WTC11 (cell line): ENCODE data around the gene CFAP99. TPM values are rescaled to one million over a fixed set of nuclear protein-coding genes. Genes with fewer than 3 reads are reported as not detected.
"Not testable (repeated sequence)": the region's sequence is repeated elsewhere in the genome, so short reads cannot be mapped to it uniquely, and the experiment has no call there.

Experiments
- ATAC-seq: fragments of 200-7000 bp; cut with Tn5 transposase; 2 replicates; pipeline ENCODE4 v1.10.0; 2021; ENCODE audit warnings: mild to moderate bottlenecking, moderate library complexity
- CTCF ChIA-PET: fragments of 300-600 bp; sonication (Branson Sonifier 250); formaldehyde crosslinking; loops from one replicate; lab custom pipeline; 2021; ENCODE audit warnings: antibody characterized with exemption; lab: Charles Lee
- POLR2A ChIA-PET: fragments of 350-600 bp; sonication (Branson Sonifier 250); formaldehyde crosslinking; loops from one replicate; lab custom pipeline; 2021; ENCODE audit warnings: antibody characterized with exemption; lab: Charles Lee
- DNase-seq: peaks from one replicate; pipeline ENCODE4 v3.0.0; 2021; ENCODE audit warnings: low spot score
- H3K27ac Mint-ChIP-seq: 2 replicates; pipeline ENCODE4 v1.8.0; 2021; ENCODE audit warnings: mixed read lengths
- H3K27me3 Mint-ChIP-seq: 2 replicates; pipeline ENCODE4 v1.8.0; 2021; ENCODE audit warnings: low read depth, mild to moderate bottlenecking, moderate library complexity, mixed read lengths
- H3K36me3 Mint-ChIP-seq: 2 replicates; pipeline ENCODE4 v1.8.0; 2021; ENCODE audit warnings: mixed read lengths
- H3K4me1 Mint-ChIP-seq: 2 replicates; pipeline ENCODE4 v1.8.0; 2022; ENCODE audit warnings: mixed read lengths
- H3K4me3 Mint-ChIP-seq: 2 replicates; pipeline ENCODE4 v1.8.0; 2021; ENCODE audit warnings: mild to moderate bottlenecking, moderate library complexity, mixed read lengths
- H3K9me3 Mint-ChIP-seq: 2 replicates; pipeline ENCODE4 v1.8.0; 2021; ENCODE audit warnings: mixed read lengths
- ELF4 ChIP-seq: sonication (generic); formaldehyde crosslinking; IDR thresholded peaks from 2 replicates; pipeline ENCODE4 v1.8.1; 2022; ENCODE audit warnings: low read depth, mild to moderate bottlenecking, moderate library complexity, missing genetic modification reagents
- ESRRA ChIP-seq: sonication (generic); formaldehyde crosslinking; IDR thresholded peaks from 2 replicates; pipeline ENCODE4 v1.8.1; 2022; ENCODE audit warnings: mild to moderate bottlenecking, missing genetic modification reagents, borderline replicate concordance
- FOXJ3 ChIP-seq: sonication (generic); formaldehyde crosslinking; IDR thresholded peaks from 2 replicates; pipeline ENCODE4 v1.9.0; 2021; ENCODE audit warnings: missing genetic modification reagents, mild to moderate bottlenecking, borderline replicate concordance
- GRHL2 ChIP-seq: fragments of 250-450 bp; sonication (Bioruptor Pico); IDR thresholded peaks from 2 replicates; pipeline ENCODE4 v1.8.0; 2022; ENCODE audit warnings: mild to moderate bottlenecking, moderate library complexity; ENCODE audit not compliant: insufficient replicate concordance, severe bottlenecking
- IRF2 ChIP-seq: sonication (generic); formaldehyde crosslinking; IDR thresholded peaks from 2 replicates; pipeline ENCODE4 v1.8.0; 2022; ENCODE audit warnings: low read depth, missing genetic modification reagents, borderline replicate concordance
- MYBL2 ChIP-seq: sonication (generic); formaldehyde crosslinking; IDR thresholded peaks from 2 replicates; pipeline ENCODE4 v1.8.1; 2023; ENCODE audit warnings: mild to moderate bottlenecking, moderate library complexity, missing genetic modification reagents
- total RNA-seq: library from RNA; stranded (reverse); gene quantifications from 3 replicates; pipeline ENCODE4 v1.2.3, GENCODE V29; 2021
- TF ChIP-seq, protein P1 (sequence below): sonication (generic); formaldehyde crosslinking; IDR thresholded peaks from 2 replicates; pipeline ENCODE4 v1.8.0; 2023; ENCODE audit warnings: mild to moderate bottlenecking, missing genetic modification reagents
- TF ChIP-seq, protein P2 (sequence below): sonication (generic); formaldehyde crosslinking; IDR thresholded peaks from 2 replicates; pipeline ENCODE4 v1.8.1; 2023; ENCODE audit warnings: mild to moderate bottlenecking, missing genetic modification reagents, moderate library complexity
- TF ChIP-seq, protein P3 (sequence below): sonication (generic); formaldehyde crosslinking; IDR thresholded peaks from 2 replicates; pipeline ENCODE4 v1.8.0; 2022; ENCODE audit warnings: mild to moderate bottlenecking, missing genetic modification reagents
- TF ChIP-seq, protein P4 (sequence below): fragments of 250-450 bp; sonication (Bioruptor Pico); conservative IDR thresholded peaks from 2 replicates; pipeline ENCODE4 v1.9.0; 2021; ENCODE audit warnings: mild to moderate bottlenecking
- TF ChIP-seq, protein P5 (sequence below): fragments of 250-450 bp; sonication (Bioruptor Pico); IDR thresholded peaks from 2 replicates; pipeline ENCODE4 v1.9.0; 2021; ENCODE audit warnings: mild to moderate bottlenecking
- TF ChIP-seq, protein P6 (sequence below): fragments of 250-450 bp; sonication (Bioruptor Pico); IDR thresholded peaks from 2 replicates; pipeline ENCODE4 v1.9.0; 2021; ENCODE audit warnings: mild to moderate bottlenecking

CFAP99 gene
- total RNA-seq, 1 experiment from 2014 or later = not detected

DNA sequence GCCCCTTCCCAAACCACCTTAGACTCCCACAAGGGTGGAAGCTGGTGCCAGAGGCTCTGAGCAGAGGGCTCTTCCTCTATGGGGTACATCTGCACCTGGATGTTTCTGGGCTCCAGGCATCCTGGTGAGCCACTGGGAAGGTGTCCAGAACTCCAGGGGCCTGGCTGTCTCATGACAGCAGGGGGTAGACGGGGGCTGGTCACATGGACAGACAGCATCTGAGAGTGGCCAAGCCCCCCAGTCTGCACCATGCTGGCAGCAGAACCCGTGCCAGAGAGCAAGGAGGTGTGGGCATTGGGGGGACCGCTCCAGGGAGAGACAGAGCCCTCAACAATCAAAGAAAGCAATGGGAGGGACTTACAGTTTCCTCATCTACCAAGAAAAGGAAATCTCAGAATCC lies 39.9 kb upstream of the CFAP99 start (continued):
- TF ChIP-seq, protein P1, sequence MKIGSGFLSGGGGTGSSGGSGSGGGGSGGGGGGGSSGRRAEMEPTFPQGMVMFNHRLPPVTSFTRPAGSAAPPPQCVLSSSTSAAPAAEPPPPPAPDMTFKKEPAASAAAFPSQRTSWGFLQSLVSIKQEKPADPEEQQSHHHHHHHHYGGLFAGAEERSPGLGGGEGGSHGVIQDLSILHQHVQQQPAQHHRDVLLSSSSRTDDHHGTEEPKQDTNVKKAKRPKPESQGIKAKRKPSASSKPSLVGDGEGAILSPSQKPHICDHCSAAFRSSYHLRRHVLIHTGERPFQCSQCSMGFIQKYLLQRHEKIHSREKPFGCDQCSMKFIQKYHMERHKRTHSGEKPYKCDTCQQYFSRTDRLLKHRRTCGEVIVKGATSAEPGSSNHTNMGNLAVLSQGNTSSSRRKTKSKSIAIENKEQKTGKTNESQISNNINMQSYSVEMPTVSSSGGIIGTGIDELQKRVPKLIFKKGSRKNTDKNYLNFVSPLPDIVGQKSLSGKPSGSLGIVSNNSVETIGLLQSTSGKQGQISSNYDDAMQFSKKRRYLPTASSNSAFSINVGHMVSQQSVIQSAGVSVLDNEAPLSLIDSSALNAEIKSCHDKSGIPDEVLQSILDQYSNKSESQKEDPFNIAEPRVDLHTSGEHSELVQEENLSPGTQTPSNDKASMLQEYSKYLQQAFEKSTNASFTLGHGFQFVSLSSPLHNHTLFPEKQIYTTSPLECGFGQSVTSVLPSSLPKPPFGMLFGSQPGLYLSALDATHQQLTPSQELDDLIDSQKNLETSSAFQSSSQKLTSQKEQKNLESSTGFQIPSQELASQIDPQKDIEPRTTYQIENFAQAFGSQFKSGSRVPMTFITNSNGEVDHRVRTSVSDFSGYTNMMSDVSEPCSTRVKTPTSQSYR (CRISPR knock-in tag) = no peak
- no peak for TF ChIP-seq ESRRA (CRISPR knock-in tag)
- TF ChIP-seq, all 79 proteins: peak for 0

DNA sequence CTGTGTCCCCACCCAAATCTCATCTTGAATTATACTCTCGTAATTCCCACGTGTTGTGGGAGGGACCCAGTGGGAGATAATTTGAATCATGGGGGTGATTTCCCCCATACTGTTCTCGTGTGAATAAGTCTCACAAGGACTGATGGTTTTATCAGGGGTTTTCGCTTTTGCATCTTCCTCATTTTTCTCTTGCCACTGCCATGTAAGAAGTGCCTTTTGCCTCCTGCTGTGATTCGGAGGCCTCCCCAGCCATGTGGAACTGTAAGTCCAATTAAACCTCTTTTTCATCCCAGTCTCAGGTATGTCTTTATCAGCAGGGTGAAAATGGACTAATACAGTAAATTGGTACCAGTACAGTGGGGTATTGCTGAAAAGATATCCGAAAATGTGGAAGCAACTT lies 38.2 kb upstream of the CFAP99 start:
- H3K27me3 Mint-ChIP-seq, POLR2A ChIA-PET, H3K4me3 Mint-ChIP-seq, ATAC-seq, H3K27ac Mint-ChIP-seq, DNase-seq, CTCF ChIA-PET, H3K36me3 Mint-ChIP-seq, H3K4me1 Mint-ChIP-seq: not testable (repeated sequence)
- peaks cover 12% of the 10 kb centered on the region for H3K9me3 Mint-ChIP-seq

DNA sequence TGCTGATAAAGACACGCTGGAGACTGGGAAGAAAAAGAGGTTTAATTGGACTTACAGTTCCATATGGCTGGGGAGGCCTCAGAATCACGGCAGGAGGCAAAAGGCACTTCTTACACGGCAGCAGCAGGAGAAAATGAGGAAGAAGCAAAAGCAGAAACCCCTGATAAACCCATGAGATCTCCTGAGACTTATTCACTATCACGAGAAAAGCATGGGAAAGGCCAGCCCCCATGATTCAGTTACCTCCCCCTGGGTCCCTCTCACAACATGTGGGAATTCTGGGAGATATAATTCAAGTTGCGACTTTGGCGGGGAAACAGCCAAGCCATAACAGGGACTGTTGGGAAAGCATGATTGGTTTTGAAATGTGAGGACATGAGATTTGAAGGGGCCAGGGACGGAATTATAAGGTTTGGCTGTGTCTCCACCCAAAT lies 36.0 kb upstream of the CFAP99 start:
- H3K9me3 Mint-ChIP-seq = peaks cover 12% of the 10 kb centered on the region
- CTCF ChIA-PET, H3K27ac Mint-ChIP-seq, H3K4me3 Mint-ChIP-seq, H3K4me1 Mint-ChIP-seq, ATAC-seq, H3K36me3 Mint-ChIP-seq, H3K27me3 Mint-ChIP-seq, POLR2A ChIA-PET, DNase-seq: not testable (repeated sequence)

DNA sequence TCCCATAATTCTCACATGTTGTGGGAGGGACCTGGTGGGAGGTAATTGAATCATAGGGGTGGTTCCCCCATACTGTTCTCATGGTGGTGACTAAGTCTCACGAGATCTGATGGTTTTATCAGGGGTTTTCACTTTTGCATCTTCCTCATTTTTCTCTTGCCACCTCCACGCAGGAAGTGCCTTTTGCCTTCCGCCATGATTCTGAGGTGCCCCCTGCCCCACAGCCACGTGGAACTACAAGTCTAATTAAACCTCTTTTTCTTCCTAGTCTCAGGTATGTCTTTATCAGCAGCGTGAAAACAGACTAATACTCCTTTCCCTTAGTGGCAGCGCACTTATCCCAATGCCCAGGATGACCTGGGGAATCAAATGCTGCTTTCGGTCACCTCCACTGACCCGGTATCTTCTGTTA lies 35.5 kb upstream of the CFAP99 start:
- H3K4me1 Mint-ChIP-seq, H3K27me3 Mint-ChIP-seq, H3K36me3 Mint-ChIP-seq, DNase-seq, H3K4me3 Mint-ChIP-seq, H3K27ac Mint-ChIP-seq, ATAC-seq, POLR2A ChIA-PET, CTCF ChIA-PET: not testable (repeated sequence)
- H3K9me3 Mint-ChIP-seq = peaks cover 12% of the 10 kb centered on the region

DNA sequence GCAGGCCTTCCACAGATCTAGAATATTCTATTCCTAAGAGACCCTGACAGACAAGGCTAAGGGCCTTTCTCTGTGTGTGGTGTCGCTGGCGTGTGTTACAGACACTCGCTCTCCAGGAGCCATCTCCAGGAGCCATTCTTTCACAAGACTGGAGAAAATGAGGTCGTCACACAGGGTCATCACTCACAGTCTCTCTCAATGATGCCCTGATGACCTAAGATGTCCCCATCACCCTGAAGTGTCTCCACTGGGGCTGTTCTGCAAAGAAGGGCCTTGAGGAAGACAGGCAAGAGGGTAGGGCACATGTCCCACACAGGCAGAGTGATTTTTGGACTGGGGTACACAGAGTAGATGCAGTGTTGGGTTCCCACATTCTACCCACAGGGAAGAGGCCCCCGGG lies 35.0 kb upstream of the CFAP99 start:
- Mint-ChIP-seq H3K27me3 (no peaks in the 10 kb centered on the region; the same call in 1 of the 2 replicates), H3K4me3 (no peak overlapping the region), H3K9me3 (peaks cover 12% of the 10 kb centered on the region), H3K4me1 (peaks cover 4% of the 10 kb centered on the region; the same call in 1 of the 2 replicates), H3K36me3 (peaks cover 7% of the 10 kb centered on the region; the same call in 1 of the 2 replicates), H3K27ac (no peak overlapping the region)
- DNase-seq = no peak
- ChIA-PET POLR2A (no interaction called here), CTCF (no interaction called here)
- ATAC-seq = no peak
- TF ChIP-seq, protein P2, sequence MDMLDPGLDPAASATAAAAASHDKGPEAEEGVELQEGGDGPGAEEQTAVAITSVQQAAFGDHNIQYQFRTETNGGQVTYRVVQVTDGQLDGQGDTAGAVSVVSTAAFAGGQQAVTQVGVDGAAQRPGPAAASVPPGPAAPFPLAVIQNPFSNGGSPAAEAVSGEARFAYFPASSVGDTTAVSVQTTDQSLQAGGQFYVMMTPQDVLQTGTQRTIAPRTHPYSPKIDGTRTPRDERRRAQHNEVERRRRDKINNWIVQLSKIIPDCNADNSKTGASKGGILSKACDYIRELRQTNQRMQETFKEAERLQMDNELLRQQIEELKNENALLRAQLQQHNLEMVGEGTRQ (CRISPR knock-in tag) = no peak
- TF ChIP-seq, protein P3, sequence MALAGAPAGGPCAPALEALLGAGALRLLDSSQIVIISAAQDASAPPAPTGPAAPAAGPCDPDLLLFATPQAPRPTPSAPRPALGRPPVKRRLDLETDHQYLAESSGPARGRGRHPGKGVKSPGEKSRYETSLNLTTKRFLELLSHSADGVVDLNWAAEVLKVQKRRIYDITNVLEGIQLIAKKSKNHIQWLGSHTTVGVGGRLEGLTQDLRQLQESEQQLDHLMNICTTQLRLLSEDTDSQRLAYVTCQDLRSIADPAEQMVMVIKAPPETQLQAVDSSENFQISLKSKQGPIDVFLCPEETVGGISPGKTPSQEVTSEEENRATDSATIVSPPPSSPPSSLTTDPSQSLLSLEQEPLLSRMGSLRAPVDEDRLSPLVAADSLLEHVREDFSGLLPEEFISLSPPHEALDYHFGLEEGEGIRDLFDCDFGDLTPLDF = no peak
- TF ChIP-seq, protein P4, sequence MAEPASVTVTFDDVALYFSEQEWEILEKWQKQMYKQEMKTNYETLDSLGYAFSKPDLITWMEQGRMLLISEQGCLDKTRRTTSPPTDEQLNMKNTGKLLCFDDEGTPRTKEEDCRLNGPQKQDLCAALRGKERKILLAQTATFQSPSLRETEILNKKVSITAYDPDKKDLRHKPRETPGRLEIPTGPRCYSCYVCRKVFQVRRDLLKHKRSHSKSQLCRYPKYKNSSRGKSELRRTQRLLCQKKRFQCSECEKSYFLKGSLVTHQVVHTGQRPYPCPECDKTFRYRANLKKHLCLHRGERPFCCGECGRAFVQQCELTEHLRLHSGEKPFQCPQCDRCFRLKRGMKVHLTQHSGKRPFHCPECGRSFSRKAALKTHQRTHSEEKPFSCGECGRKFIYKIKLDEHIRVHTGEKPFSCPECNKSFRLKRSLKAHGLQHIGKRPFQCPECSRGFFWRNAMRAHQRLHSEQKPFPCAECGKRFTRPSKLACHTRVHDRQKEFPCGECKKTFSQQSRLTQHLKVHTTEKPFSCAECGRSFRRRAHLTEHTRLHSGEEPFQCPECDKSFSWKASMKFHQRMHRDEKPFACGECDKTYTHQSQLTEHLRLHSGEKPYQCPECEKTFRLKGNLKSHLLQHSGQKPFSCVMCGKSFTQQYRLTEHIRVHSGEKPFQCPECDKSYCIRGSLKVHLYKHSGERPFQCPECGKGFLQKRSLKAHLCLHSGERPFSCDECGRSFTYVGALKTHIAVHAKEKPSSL (CRISPR knock-in tag) = no peak
- TF ChIP-seq IRF2 (CRISPR knock-in tag) (no peak), ELF4 (CRISPR knock-in tag) (no peak), FOXJ3 (CRISPR knock-in tag) (no peak), GRHL2 (CRISPR knock-in tag) (no peak), MYBL2 (CRISPR knock-in tag) (no peak)
- TF ChIP-seq, protein P5, sequence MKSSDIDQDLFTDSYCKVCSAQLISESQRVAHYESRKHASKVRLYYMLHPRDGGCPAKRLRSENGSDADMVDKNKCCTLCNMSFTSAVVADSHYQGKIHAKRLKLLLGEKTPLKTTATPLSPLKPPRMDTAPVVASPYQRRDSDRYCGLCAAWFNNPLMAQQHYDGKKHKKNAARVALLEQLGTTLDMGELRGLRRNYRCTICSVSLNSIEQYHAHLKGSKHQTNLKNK (CRISPR knock-in tag) = no peak
- TF ChIP-seq, protein P1 (CRISPR knock-in tag) = no peak
- TF ChIP-seq, protein P6, sequence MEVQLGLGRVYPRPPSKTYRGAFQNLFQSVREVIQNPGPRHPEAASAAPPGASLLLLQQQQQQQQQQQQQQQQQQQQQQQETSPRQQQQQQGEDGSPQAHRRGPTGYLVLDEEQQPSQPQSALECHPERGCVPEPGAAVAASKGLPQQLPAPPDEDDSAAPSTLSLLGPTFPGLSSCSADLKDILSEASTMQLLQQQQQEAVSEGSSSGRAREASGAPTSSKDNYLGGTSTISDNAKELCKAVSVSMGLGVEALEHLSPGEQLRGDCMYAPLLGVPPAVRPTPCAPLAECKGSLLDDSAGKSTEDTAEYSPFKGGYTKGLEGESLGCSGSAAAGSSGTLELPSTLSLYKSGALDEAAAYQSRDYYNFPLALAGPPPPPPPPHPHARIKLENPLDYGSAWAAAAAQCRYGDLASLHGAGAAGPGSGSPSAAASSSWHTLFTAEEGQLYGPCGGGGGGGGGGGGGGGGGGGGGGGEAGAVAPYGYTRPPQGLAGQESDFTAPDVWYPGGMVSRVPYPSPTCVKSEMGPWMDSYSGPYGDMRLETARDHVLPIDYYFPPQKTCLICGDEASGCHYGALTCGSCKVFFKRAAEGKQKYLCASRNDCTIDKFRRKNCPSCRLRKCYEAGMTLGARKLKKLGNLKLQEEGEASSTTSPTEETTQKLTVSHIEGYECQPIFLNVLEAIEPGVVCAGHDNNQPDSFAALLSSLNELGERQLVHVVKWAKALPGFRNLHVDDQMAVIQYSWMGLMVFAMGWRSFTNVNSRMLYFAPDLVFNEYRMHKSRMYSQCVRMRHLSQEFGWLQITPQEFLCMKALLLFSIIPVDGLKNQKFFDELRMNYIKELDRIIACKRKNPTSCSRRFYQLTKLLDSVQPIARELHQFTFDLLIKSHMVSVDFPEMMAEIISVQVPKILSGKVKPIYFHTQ (CRISPR knock-in tag) = no peak
